HAP-1 (cell line): ENCODE data around the gene MNAT1.

ENCODE experiments used
- DNase-seq, 2 experiments: peaks; one replicate each; pipeline ENCODE4 v3.0.0-alpha.2; 2016 to 2020; ENCODE audit warnings: low spot score in 2 of 2
- H3K27me3 ChIP-seq: fragments of 250-450 bp; sonication (Bioruptor Pico); 2 replicates; pipeline ENCODE4 v1.5.1; 2020; ENCODE audit warnings: low read depth, mild to moderate bottlenecking, moderate library complexity
- H3K36me3 ChIP-seq: fragments of 250-450 bp; sonication (Bioruptor Pico); replicated peaks from 2 replicates; pipeline ENCODE4 v1.5.1; 2020; ENCODE audit warnings: mild to moderate bottlenecking
- H3K4me1 ChIP-seq: fragments of 250-450 bp; sonication (Bioruptor Pico); 2 replicates; pipeline ENCODE4 v1.5.1; 2020; ENCODE audit warnings: mild to moderate bottlenecking
- H3K4me3 ChIP-seq: fragments of 250-450 bp; sonication (Bioruptor Pico); 2 replicates; pipeline ENCODE4 v1.5.1; 2020; ENCODE audit warnings: mild to moderate bottlenecking, moderate library complexity
- H3K9me3 ChIP-seq: fragments of 250-450 bp; sonication (Bioruptor Pico); 2 replicates; pipeline ENCODE4 v1.5.1; 2020; ENCODE audit warnings: mild to moderate bottlenecking, moderate library complexity
- in situ Hi-C: fragments of 300-500 bp; cut with MboI; formaldehyde crosslinking; loops from 3 replicates; pipeline ENCODE4 v1.14.3; 2020; ENCODE audit warnings: low sequenced_read_pairs, inconsistent platforms, mixed read lengths

Gene MNAT1

GRCh38 chr14:60800409-60800808 is 65.8 kb downstream of the MNAT1 start:
- DNase-seq = no peak
- H3K9me3 ChIP-seq = no peaks in the 10 kb centered on the region
- H3K36me3 ChIP-seq = no peaks in the 10 kb centered on the region; the same call in 1 of the 2 replicates
- peaks cover 7% of the 10 kb centered on the region for H3K4me1 ChIP-seq
- H3K4me3 ChIP-seq = no peak overlapping the region
- H3K27me3 ChIP-seq = no peaks in the 10 kb centered on the region
- in situ Hi-C loops = no loop called here

GRCh38 chr14:60803871-60804270 is 69.3 kb downstream of the MNAT1 start:
- in situ Hi-C loops = no loop called here
- DNase-seq = peak in 1 of 2 experiments; percentile 60
- Histone ChIP-seq H3K27me3 (no peaks in the 10 kb centered on the region), H3K9me3 (no peaks in the 10 kb centered on the region), H3K4me1 (peaks cover 7% of the 10 kb centered on the region), H3K4me3 (no peak overlapping the region), H3K36me3 (no peaks in the 10 kb centered on the region)

- H3K4me3 ChIP-seq = no peak overlapping the region
- H3K36me3 ChIP-seq = no peaks in the 10 kb centered on the region
- peaks cover 7% of the 10 kb centered on the region for H3K4me1 ChIP-seq
- in situ Hi-C loops = no loop called here
- no peak for DNase-seq
- H3K27me3 ChIP-seq = no peaks in the 10 kb centered on the region
- H3K9me3 ChIP-seq = no peaks in the 10 kb centered on the region
Observed at GRCh38 chr14:60805841-60806430, 71.4 kb downstream of the MNAT1 start.

GRCh38 chr14:60807247-60807646 is 72.7 kb downstream of the MNAT1 start:
- peaks cover 3% of the 10 kb centered on the region; the same call in 1 of the 2 replicates for H3K36me3 ChIP-seq
- no peaks in the 10 kb centered on the region for H3K27me3 ChIP-seq
- peaks cover 7% of the 10 kb centered on the region for H3K4me1 ChIP-seq
- no peak overlapping the region for H3K4me3 ChIP-seq
- DNase-seq = no peak
- in situ Hi-C loops = no loop called here
- no peaks in the 10 kb centered on the region for H3K9me3 ChIP-seq

- Histone ChIP-seq H3K36me3 (peaks cover 3% of the 10 kb centered on the region), H3K4me1 (peaks cover 7% of the 10 kb centered on the region), H3K4me3 (no peak overlapping the region), H3K27me3 (no peaks in the 10 kb centered on the region), H3K9me3 (no peaks in the 10 kb centered on the region)
- no peak for DNase-seq
- in situ Hi-C loops = no loop called here
Observed at GRCh38 chr14:60807971-60808370, 73.4 kb downstream of the MNAT1 start.

- in situ Hi-C loops = no loop called here
- DNase-seq = no peak
- Histone ChIP-seq H3K9me3 (no peaks in the 10 kb centered on the region), H3K4me3 (no peak overlapping the region), H3K27me3 (no peaks in the 10 kb centered on the region), H3K4me1 (no peaks in the 10 kb centered on the region), H3K36me3 (peaks cover 3% of the 10 kb centered on the region)
Observed at GRCh38 chr14:60812987-60813386, 78.4 kb downstream of the MNAT1 start.

- in situ Hi-C loops = no loop called here
- no peak for DNase-seq
- Histone ChIP-seq H3K9me3 (no peaks in the 10 kb centered on the region), H3K36me3 (peaks cover 3% of the 10 kb centered on the region), H3K27me3 (no peaks in the 10 kb centered on the region), H3K4me3 (no peak overlapping the region), H3K4me1 (no peaks in the 10 kb centered on the region)
Observed at GRCh38 chr14:60815371-60815770, 80.8 kb downstream of the MNAT1 start.

- H3K27me3 ChIP-seq = no peaks in the 10 kb centered on the region
- H3K4me1 ChIP-seq = no peaks in the 10 kb centered on the region
- in situ Hi-C loops = no loop called here
- H3K4me3 ChIP-seq = no peak overlapping the region
- H3K36me3 ChIP-seq = peaks cover under 1% of the 10 kb centered on the region
- DNase-seq = no peak
- H3K9me3 ChIP-seq = no peaks in the 10 kb centered on the region
Observed at GRCh38 chr14:60817113-60817512, 82.6 kb downstream of the MNAT1 start.

- H3K36me3 ChIP-seq = no peaks in the 10 kb centered on the region
- in situ Hi-C loops = no loop called here
- H3K4me3 ChIP-seq = no peak overlapping the region
- no peak for DNase-seq
- H3K9me3 ChIP-seq = no peaks in the 10 kb centered on the region
- H3K4me1 ChIP-seq = no peaks in the 10 kb centered on the region
- H3K27me3 ChIP-seq = no peaks in the 10 kb centered on the region
Observed at GRCh38 chr14:60819575-60819974, 85.0 kb downstream of the MNAT1 start.

- Histone ChIP-seq H3K36me3 (no peaks in the 10 kb centered on the region), H3K9me3 (no peaks in the 10 kb centered on the region), H3K4me1 (peaks cover 6% of the 10 kb centered on the region), H3K4me3 (no peak overlapping the region), H3K27me3 (no peaks in the 10 kb centered on the region)
- DNase-seq = no peak
- in situ Hi-C loops = no loop called here
Observed at GRCh38 chr14:60838601-60839000, 104.0 kb downstream of the MNAT1 start.

- H3K9me3 ChIP-seq = no peaks in the 10 kb centered on the region
- peaks cover 6% of the 10 kb centered on the region for H3K4me1 ChIP-seq
- no peak overlapping the region for H3K4me3 ChIP-seq
- in situ Hi-C loops = no loop called here
- H3K27me3 ChIP-seq = no peaks in the 10 kb centered on the region
- no peaks in the 10 kb centered on the region for H3K36me3 ChIP-seq
- no peak for DNase-seq
Observed at GRCh38 chr14:60839057-60839456, 104.5 kb downstream of the MNAT1 start.

- in situ Hi-C loops = no loop called here
- Histone ChIP-seq H3K36me3 (no peaks in the 10 kb centered on the region), H3K27me3 (no peaks in the 10 kb centered on the region), H3K4me3 (no peak overlapping the region), H3K9me3 (no peaks in the 10 kb centered on the region), H3K4me1 (peaks cover 6% of the 10 kb centered on the region)
- DNase-seq = no peak
Observed at GRCh38 chr14:60839657-60840056, 105.1 kb downstream of the MNAT1 start.

GRCh38 chr14:60840313-60840712 is 105.8 kb downstream of the MNAT1 start:
- H3K4me1 ChIP-seq = peaks cover 6% of the 10 kb centered on the region
- no peaks in the 10 kb centered on the region for H3K9me3 ChIP-seq
- in situ Hi-C loops = no loop called here
- no peaks in the 10 kb centered on the region for H3K36me3 ChIP-seq
- no peak for DNase-seq
- H3K27me3 ChIP-seq = no peaks in the 10 kb centered on the region
- no peak overlapping the region for H3K4me3 ChIP-seq

- no peaks in the 10 kb centered on the region for H3K27me3 ChIP-seq
- no peak for DNase-seq
- in situ Hi-C loops = no loop called here
- no peaks in the 10 kb centered on the region; the same call in 1 of the 2 replicates for H3K9me3 ChIP-seq
- no peaks in the 10 kb centered on the region for H3K36me3 ChIP-seq
- H3K4me1 ChIP-seq = peaks cover 6% of the 10 kb centered on the region
- no peak overlapping the region for H3K4me3 ChIP-seq
Observed at GRCh38 chr14:60845523-60845922, 111.0 kb downstream of the MNAT1 start.

- in situ Hi-C loops = no loop called here
- Histone ChIP-seq H3K27me3 (no peaks in the 10 kb centered on the region), H3K4me3 (no peak overlapping the region), H3K4me1 (no peaks in the 10 kb centered on the region), H3K36me3 (0 out of 2 replicates have a peak, but pooled peaks cover 4% of the 10 kb centered on the region), H3K9me3 (no peaks in the 10 kb centered on the region; the same call in 1 of the 2 replicates)
- no peak for DNase-seq
Observed at GRCh38 chr14:60848066-60848465, 113.5 kb downstream of the MNAT1 start.
